Measurements from ENCODE around the gene OR2T35.

DNA sequence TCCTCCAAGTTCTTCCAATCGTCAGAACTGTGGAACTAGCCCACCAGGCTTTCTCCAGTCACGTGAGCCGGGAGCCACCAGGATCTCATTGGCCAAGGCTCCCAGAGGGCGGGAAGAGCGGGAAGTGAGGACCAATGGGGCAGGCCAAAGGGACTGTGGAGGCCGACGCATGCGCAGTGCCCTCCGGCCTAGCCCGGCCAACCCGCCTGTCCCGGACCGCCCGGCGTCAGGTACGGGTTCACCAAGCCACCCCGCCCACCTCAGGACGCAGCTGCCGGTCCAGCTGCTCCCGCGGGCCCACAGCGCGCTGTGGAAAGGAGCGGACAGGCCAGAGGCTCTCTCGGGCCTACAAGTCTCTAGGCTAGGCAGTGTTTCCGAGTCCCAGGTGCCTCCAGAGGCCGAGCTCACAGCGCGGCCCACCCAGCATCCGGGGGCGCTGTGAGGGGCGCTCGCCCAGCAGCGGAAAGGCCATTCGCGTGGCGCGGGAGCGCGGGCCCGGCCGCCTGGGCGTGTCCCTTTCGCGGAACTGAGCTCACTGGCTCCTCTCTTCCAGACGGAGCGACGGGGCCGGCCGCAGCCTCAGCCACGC, 46.6 kb upstream of the OR2T35 start:
- no peak for TF ChIP-seq EP300 (IDR thresholded peaks at IDR 0.05; ENCODE audit: borderline replicate concordance)
- TF ChIP-seq TAF1 (IDR thresholded peaks at IDR 0.05; ENCODE audit: low read depth) = no peak
- no peak for TF ChIP-seq YY1 (IDR thresholded peaks at IDR 0.05; ENCODE audit: low read depth)
- no peak for TF ChIP-seq TCF12 (IDR thresholded peaks at IDR 0.05; ENCODE audit: low read depth)
- TF ChIP-seq, protein P1, sequence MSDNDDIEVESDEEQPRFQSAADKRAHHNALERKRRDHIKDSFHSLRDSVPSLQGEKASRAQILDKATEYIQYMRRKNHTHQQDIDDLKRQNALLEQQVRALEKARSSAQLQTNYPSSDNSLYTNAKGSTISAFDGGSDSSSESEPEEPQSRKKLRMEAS (IDR thresholded peaks at IDR 0.05) = no peak
- TF ChIP-seq NFIC (IDR thresholded peaks at IDR 0.05) = no peak
- TF ChIP-seq, protein P2, sequence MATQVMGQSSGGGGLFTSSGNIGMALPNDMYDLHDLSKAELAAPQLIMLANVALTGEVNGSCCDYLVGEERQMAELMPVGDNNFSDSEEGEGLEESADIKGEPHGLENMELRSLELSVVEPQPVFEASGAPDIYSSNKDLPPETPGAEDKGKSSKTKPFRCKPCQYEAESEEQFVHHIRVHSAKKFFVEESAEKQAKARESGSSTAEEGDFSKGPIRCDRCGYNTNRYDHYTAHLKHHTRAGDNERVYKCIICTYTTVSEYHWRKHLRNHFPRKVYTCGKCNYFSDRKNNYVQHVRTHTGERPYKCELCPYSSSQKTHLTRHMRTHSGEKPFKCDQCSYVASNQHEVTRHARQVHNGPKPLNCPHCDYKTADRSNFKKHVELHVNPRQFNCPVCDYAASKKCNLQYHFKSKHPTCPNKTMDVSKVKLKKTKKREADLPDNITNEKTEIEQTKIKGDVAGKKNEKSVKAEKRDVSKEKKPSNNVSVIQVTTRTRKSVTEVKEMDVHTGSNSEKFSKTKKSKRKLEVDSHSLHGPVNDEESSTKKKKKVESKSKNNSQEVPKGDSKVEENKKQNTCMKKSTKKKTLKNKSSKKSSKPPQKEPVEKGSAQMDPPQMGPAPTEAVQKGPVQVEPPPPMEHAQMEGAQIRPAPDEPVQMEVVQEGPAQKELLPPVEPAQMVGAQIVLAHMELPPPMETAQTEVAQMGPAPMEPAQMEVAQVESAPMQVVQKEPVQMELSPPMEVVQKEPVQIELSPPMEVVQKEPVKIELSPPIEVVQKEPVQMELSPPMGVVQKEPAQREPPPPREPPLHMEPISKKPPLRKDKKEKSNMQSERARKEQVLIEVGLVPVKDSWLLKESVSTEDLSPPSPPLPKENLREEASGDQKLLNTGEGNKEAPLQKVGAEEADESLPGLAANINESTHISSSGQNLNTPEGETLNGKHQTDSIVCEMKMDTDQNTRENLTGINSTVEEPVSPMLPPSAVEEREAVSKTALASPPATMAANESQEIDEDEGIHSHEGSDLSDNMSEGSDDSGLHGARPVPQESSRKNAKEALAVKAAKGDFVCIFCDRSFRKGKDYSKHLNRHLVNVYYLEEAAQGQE (IDR thresholded peaks at IDR 0.05; ENCODE audit: low read depth) = no peak
